ENCODE measurements around the gene SLC43A2. TPM values are rescaled to one million over a fixed set of nuclear protein-coding genes. Genes with fewer than 3 reads are reported as not detected.
A peak's percentile ranks its signal among the peaks of the same experiment; 100 is the strongest.

SLC43A2 gene
- total and polyA plus RNA-seq, 10 of the 15 experiments (the other 5 are each of a cell fraction or from before 2014, with no cell fraction given): 0.03 to 14.0 (median 5.3) TPM

DNA sequence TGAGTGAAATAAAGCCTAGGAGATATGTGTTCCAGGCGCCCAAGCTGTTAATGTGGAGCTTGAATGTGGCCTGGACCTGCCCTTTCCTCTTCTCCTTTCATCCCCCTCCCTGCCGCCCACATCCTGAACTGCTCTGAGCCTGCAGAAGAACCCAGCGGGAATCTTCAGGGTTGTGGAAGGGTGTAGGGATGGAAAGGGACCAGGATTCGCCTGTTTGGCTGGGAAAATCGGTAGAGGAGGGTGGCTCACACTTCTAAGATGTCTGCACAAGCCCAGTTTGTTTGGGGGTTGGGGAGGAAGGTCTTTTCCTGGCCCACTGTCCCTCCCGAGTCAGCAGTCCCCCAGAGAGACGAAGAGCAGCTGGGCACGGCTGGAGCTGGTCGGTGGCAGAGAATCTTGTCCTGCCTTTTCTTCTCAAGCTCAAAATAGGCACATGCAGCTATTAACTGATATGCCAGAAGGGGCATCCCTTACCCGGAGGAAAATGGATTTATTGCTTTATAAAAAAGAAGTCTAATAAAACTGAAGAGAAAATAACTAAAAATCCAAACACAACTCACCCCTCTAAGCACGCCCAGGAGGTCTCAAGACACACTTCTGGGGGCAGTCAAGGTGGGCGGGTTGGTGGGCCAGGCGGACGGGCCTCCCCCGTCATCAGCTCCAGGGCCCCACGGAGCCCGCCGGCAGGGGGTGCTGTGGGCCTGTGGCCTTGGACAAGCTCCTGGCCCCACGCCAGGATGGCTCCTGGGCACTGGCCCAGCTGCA is 54.5 kb downstream of the SLC43A2 start (continued):
- TF ChIP-seq STAT3 (IDR thresholded peaks at IDR 0.05; ENCODE audit: low read depth, low read length): no peak
- peak; percentile 96 for TF ChIP-seq SMC3 (IDR thresholded peaks at IDR 0.05; ENCODE audit: borderline replicate concordance, low read length)
- TF ChIP-seq, protein P1, sequence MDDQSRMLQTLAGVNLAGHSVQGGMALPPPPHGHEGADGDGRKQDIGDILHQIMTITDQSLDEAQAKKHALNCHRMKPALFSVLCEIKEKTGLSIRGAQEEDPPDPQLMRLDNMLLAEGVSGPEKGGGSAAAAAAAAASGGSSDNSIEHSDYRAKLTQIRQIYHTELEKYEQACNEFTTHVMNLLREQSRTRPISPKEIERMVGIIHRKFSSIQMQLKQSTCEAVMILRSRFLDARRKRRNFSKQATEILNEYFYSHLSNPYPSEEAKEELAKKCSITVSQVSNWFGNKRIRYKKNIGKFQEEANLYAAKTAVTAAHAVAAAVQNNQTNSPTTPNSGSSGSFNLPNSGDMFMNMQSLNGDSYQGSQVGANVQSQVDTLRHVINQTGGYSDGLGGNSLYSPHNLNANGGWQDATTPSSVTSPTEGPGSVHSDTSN (IDR thresholded peaks at IDR 0.05; ENCODE audit: insufficient replicate concordance, low read depth, low read length): no peak
- TF ChIP-seq, protein P2, sequence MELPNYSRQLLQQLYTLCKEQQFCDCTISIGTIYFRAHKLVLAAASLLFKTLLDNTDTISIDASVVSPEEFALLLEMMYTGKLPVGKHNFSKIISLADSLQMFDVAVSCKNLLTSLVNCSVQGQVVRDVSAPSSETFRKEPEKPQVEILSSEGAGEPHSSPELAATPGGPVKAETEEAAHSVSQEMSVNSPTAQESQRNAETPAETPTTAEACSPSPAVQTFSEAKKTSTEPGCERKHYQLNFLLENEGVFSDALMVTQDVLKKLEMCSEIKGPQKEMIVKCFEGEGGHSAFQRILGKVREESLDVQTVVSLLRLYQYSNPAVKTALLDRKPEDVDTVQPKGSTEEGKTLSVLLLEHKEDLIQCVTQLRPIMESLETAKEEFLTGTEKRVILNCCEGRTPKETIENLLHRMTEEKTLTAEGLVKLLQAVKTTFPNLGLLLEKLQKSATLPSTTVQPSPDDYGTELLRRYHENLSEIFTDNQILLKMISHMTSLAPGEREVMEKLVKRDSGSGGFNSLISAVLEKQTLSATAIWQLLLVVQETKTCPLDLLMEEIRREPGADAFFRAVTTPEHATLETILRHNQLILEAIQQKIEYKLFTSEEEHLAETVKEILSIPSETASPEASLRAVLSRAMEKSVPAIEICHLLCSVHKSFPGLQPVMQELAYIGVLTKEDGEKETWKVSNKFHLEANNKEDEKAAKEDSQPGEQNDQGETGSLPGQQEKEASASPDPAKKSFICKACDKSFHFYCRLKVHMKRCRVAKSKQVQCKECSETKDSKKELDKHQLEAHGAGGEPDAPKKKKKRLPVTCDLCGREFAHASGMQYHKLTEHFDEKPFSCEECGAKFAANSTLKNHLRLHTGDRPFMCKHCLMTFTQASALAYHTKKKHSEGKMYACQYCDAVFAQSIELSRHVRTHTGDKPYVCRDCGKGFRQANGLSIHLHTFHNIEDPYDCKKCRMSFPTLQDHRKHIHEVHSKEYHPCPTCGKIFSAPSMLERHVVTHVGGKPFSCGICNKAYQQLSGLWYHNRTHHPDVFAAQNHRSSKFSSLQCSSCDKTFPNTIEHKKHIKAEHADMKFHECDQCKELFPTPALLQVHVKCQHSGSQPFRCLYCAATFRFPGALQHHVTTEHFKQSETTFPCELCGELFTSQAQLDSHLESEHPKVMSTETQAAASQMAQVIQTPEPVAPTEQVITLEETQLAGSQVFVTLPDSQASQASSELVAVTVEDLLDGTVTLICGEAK (IDR thresholded peaks at IDR 0.05; ENCODE audit: borderline replicate concordance): no peak
- TF ChIP-seq EED (IDR thresholded peaks at IDR 0.05; ENCODE audit: low read depth): no peak
- TF ChIP-seq, protein P3, sequence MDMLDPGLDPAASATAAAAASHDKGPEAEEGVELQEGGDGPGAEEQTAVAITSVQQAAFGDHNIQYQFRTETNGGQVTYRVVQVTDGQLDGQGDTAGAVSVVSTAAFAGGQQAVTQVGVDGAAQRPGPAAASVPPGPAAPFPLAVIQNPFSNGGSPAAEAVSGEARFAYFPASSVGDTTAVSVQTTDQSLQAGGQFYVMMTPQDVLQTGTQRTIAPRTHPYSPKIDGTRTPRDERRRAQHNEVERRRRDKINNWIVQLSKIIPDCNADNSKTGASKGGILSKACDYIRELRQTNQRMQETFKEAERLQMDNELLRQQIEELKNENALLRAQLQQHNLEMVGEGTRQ (IDR thresholded peaks at IDR 0.05; ENCODE audit: borderline replicate concordance, low read depth, low read length): no peak
- TF ChIP-seq SREBF2 (IDR thresholded peaks at IDR 0.05; ENCODE audit: low read length): no peak
- TF ChIP-seq SMARCA5 (IDR thresholded peaks at IDR 0.05): 0 out of 2 replicates have a peak, but pooled peaks have one; percentile 60
- TF ChIP-seq, protein P4, sequence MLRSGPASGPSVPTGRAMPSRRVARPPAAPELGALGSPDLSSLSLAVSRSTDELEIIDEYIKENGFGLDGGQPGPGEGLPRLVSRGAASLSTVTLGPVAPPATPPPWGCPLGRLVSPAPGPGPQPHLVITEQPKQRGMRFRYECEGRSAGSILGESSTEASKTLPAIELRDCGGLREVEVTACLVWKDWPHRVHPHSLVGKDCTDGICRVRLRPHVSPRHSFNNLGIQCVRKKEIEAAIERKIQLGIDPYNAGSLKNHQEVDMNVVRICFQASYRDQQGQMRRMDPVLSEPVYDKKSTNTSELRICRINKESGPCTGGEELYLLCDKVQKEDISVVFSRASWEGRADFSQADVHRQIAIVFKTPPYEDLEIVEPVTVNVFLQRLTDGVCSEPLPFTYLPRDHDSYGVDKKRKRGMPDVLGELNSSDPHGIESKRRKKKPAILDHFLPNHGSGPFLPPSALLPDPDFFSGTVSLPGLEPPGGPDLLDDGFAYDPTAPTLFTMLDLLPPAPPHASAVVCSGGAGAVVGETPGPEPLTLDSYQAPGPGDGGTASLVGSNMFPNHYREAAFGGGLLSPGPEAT (IDR thresholded peaks at IDR 0.05; ENCODE audit: low read depth): no peak
- 0 out of 2 replicates have a peak, but pooled peaks have one; percentile 25 for TF ChIP-seq NR2F1 (conservative IDR thresholded peaks at IDR 0.05)
- no peak for TF ChIP-seq IKZF2 (IDR thresholded peaks at IDR 0.05)
- TF ChIP-seq CREB1 (IDR thresholded peaks at IDR 0.05; ENCODE audit: low read depth): peak; percentile 52; the same call in 1 of the 2 replicates
- TF ChIP-seq, protein P5, sequence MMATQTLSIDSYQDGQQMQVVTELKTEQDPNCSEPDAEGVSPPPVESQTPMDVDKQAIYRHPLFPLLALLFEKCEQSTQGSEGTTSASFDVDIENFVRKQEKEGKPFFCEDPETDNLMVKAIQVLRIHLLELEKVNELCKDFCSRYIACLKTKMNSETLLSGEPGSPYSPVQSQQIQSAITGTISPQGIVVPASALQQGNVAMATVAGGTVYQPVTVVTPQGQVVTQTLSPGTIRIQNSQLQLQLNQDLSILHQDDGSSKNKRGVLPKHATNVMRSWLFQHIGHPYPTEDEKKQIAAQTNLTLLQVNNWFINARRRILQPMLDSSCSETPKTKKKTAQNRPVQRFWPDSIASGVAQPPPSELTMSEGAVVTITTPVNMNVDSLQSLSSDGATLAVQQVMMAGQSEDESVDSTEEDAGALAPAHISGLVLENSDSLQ (IDR thresholded peaks at IDR 0.05): no peak
- no peak for TF ChIP-seq HCFC1 (IDR thresholded peaks at IDR 0.05; ENCODE audit: low read length)
- TF ChIP-seq, protein P6, sequence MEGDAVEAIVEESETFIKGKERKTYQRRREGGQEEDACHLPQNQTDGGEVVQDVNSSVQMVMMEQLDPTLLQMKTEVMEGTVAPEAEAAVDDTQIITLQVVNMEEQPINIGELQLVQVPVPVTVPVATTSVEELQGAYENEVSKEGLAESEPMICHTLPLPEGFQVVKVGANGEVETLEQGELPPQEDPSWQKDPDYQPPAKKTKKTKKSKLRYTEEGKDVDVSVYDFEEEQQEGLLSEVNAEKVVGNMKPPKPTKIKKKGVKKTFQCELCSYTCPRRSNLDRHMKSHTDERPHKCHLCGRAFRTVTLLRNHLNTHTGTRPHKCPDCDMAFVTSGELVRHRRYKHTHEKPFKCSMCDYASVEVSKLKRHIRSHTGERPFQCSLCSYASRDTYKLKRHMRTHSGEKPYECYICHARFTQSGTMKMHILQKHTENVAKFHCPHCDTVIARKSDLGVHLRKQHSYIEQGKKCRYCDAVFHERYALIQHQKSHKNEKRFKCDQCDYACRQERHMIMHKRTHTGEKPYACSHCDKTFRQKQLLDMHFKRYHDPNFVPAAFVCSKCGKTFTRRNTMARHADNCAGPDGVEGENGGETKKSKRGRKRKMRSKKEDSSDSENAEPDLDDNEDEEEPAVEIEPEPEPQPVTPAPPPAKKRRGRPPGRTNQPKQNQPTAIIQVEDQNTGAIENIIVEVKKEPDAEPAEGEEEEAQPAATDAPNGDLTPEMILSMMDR (IDR thresholded peaks at IDR 0.05 in 2 of 3, conservative IDR thresholded peaks at IDR 0.05 in 1 of 3; ENCODE audit: control insufficient read depth in 2 of 3, extremely low read depth in 1 of 3, insufficient read depth in 1 of 3, low read depth in 3 of 3, low read length in 3 of 3): peak; percentile 85 to 95 (median 90)
- no peak for TF ChIP-seq MTA3 (IDR thresholded peaks at IDR 0.05; ENCODE audit: borderline replicate concordance, low read length)
- TF ChIP-seq SIN3A (IDR thresholded peaks at IDR 0.05; ENCODE audit: low read depth, low read length): no peak
- 0 out of 2 replicates have a peak, but pooled peaks have one; percentile 36 for TF ChIP-seq MEF2A (IDR thresholded peaks at IDR 0.05; ENCODE audit: insufficient read depth, low read depth, low read length)
- TF ChIP-seq KDM1A (IDR thresholded peaks at IDR 0.05; ENCODE audit: borderline replicate concordance): no peak

Data from GM12878 (cell line).